HFF-Myc (cell line): ENCODE data around the gene RSAD2.

ENCODE experiments used
- DNase-seq: peaks from one replicate; pipeline ENCODE4 v3.0.0-alpha.2; 2011; ENCODE audit warnings: low read depth; ENCODE audit errors: extremely low read depth
- H3K4me3 ChIP-seq: replicated peaks from 2 replicates; pipeline ENCODE4 v1.5.1; 2011; ENCODE audit warnings: low read depth, mild to moderate bottlenecking, control low read depth, low read length
- CTCF ChIP-seq: IDR thresholded peaks from 2 replicates; pipeline ENCODE4 v1.5.1; 2012; ENCODE audit warnings: mild to moderate bottlenecking, low read depth, low read length, control low read depth; ENCODE audit errors: missing control alignments

The RSAD2 gene

GRCh38 chr2:6927753-6928152 is 50.2 kb downstream of the RSAD2 start:
- H3K4me3 ChIP-seq: no peak overlapping the region
- no peak for DNase-seq
- no peak for TF ChIP-seq CTCF

- no peak for DNase-seq
- TF ChIP-seq CTCF: no peak
- no peak overlapping the region for H3K4me3 ChIP-seq
Measured at GRCh38 chr2:6928452-6928851, 50.9 kb downstream of the RSAD2 start.

- no peak for TF ChIP-seq CTCF
- no peak overlapping the region for H3K4me3 ChIP-seq
- no peak for DNase-seq
Measured at GRCh38 chr2:6929196-6929819, 51.7 kb downstream of the RSAD2 start.

- no peak overlapping the region for H3K4me3 ChIP-seq
- TF ChIP-seq CTCF: no peak
- no peak for DNase-seq
Measured at GRCh38 chr2:6930923-6931647, 53.5 kb downstream of the RSAD2 start.

GRCh38 chr2:6931753-6932152 is 54.2 kb downstream of the RSAD2 start:
- no peak for TF ChIP-seq CTCF
- H3K4me3 ChIP-seq: no peak overlapping the region
- DNase-seq: no peak

- DNase-seq: no peak
- no peak overlapping the region for H3K4me3 ChIP-seq
- TF ChIP-seq CTCF: no peak
Measured at GRCh38 chr2:6932206-6932605, 54.6 kb downstream of the RSAD2 start.
